Epithelial cell of esophagus (primary cell): ENCODE results near the gene RASGRP3.

ENCODE experiments used
- DNase-seq: peaks from one replicate; pipeline ENCODE4 v3.0.0; 2010; ENCODE audit warnings: low read depth
- H3K4me3 ChIP-seq: 2 replicates; pipeline ENCODE4 v1.5.1; 2011; ENCODE audit warnings: mild to moderate bottlenecking, low read length, control low read depth
- TF ChIP-seq, protein P1 (sequence below): IDR thresholded peaks from 2 replicates; pipeline ENCODE4 v1.5.1; 2011; ENCODE audit warnings: low read depth, mild to moderate bottlenecking, low read length, control low read depth, inconsistent platforms; ENCODE audit not compliant: insufficient read depth; ENCODE audit errors: missing control alignments

RASGRP3 gene

DNA sequence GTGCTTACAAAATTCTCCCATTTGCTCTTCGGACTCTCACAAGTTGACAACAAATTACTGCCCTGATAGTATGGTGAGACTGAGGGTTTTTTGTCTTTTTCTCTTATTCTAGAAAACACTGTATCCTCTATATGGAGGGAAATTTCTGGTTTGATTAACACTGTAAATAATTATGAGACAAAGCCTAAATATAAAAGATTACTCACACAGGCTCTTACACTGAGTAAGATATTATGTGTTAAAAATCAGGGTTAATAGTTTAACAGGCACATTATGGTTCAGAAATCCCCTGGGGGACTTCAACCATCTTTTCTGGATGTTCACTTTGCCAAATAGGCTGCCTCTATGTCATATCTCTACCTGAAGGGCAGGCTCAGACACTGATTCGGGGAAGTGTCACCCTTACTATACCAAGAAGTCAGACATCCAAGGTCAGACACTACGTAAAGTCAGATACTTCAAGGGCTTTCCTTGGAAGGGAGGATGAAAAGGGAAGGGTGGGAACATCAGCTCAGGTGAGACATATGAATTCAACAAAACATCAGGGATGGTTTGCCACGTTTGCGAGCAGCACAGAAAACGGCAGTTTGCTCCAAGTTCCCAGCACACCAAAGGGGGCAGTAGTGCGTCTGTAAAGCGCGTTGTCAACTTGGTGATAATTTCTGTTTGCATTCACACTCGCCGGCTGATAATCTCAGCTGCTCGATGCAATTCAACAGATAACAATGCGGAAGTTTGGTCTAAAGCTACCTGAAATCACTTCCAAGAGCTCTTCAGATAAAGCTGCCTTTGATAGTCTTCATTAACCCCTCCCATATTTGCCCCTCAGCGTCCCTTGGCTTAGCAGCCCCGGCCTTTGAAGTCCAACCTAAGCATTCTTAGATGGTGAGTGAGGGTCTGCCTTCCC lies 972 bp upstream of the RASGRP3 start:
- TF ChIP-seq, protein P1, sequence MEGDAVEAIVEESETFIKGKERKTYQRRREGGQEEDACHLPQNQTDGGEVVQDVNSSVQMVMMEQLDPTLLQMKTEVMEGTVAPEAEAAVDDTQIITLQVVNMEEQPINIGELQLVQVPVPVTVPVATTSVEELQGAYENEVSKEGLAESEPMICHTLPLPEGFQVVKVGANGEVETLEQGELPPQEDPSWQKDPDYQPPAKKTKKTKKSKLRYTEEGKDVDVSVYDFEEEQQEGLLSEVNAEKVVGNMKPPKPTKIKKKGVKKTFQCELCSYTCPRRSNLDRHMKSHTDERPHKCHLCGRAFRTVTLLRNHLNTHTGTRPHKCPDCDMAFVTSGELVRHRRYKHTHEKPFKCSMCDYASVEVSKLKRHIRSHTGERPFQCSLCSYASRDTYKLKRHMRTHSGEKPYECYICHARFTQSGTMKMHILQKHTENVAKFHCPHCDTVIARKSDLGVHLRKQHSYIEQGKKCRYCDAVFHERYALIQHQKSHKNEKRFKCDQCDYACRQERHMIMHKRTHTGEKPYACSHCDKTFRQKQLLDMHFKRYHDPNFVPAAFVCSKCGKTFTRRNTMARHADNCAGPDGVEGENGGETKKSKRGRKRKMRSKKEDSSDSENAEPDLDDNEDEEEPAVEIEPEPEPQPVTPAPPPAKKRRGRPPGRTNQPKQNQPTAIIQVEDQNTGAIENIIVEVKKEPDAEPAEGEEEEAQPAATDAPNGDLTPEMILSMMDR = peak; percentile 93
- DNase-seq = peak; percentile 92
- peak overlapping the region; percentile 85 for H3K4me3 ChIP-seq

DNA sequence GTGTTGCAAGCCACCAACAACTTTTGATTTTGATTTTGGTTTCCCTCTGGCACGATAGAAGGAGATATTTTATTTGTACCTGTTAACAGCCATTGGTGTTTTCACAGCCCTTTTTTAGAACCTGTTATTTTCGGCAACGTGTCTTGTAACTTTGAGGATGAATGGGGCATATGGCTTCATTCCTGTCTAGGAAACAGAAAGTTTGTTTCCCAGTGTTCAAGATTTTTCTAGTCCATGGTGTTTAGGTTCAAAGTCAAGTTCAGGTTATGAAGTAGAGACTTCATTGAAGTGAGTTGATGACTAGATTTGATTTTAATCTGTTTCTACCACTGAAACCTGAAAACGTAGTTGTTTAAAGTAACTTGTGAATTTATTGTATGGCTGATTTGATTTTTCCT lies 343 bp downstream of the RASGRP3 start:
- no peak for DNase-seq
- H3K4me3 ChIP-seq = peak overlapping the region; percentile 85
- TF ChIP-seq, protein P1 = no peak

DNA sequence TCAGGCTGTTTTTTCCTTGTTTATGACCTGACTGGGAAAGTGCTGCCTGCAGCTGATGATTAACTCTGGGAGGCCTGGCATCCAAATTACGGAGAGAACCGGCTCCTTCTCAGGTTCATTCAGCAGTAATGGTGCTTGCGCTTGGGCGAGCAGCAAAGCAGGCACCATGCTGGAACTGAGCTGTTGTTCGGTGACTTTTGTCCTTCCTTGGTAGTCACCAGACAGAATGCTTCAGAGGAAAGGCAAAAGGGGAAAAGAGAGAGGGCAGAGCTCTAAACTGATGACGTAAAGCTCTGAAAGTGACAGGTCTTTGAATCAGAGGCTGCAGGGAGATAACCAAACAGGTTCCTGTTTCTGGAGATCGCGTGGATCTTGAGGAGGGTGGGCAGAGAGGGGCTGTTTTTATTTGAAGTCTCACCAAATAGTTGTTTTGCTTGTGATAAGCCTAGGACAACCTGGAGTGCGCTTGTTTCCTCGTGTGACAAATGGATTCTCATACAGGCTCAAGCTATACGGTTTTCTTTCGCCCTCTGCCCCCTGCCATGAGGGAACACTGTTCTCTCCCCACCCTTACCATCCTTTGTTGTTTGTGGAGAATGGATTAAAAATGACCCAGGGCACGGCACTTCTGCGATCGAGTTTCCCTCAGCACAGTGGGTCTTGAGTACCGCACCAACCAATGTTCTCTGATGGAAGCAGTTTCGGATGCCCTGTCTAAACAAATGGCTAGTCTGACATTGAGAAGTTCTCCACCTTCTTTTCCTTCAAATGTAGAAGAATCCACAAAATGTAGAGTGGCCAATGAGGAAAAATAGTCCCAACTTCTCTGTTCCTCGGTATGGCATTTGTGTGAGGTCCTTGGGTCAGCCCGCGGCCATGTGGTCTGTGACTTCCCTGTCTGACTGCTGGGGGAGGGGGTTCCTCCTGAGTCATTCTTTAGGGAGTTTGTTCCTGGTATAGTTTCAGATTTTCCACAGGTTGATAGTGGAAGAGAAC lies 1.3 kb downstream of the RASGRP3 start:
- peak; percentile 1 for DNase-seq
- no peak overlapping the region for H3K4me3 ChIP-seq
- TF ChIP-seq, protein P1 = no peak

DNA sequence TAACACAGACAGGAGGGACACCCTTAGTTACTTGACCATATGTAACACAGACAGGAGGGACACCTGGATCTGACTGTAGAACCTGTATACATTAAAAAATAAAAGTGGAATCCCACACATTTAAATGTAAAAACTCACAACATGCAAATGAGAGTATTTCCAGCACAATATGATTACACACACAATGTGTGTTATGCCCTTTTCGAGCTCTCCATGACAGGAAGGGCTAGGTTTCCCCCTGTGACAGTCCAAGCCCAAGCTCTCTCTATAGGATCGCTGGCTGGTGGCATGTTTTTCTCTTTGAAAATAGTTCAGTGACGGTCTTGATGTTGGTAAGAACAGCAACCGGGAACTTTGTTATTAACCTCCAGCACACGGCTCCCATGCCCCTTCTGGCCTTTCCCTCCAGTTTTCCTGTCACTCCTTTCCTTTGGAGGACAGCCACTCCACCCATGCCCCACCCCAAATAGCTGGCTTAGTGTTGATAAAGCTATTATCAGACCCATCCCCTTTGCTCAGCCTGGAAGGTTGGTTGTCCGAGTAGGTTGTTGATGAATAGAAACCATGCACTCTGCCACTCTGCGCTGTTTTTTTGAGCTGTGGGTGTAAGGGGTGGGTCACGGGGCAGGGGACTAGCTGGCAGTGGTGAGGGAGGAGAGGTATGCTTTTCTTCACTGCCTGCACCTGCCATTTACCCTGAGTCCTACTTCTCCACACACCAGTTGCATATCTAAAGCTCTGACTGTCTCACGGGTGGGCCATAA lies 2.7 kb downstream of the RASGRP3 start:
- TF ChIP-seq, protein P1 = no peak
- no peak for DNase-seq
- no peak overlapping the region for H3K4me3 ChIP-seq

DNA sequence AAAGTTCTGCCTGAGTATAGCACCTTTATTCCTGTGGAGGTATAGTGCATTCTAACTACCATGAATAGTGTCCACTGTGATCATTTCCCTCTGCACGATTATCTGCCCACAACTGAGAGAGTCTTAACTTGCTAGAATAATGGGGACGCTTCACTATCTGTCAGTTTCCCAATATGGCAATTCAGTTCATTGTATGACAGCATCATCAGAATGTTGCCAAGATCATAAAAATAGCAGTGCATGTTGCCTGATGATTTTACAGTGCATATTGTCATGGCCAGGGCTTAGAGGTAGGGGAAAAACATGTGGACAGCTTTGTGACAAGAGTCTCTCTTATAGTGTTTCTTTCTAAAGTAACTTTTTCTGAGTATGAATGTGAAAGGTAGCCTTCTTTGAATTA lies 6.1 kb downstream of the RASGRP3 start:
- H3K4me3 ChIP-seq = no peak overlapping the region
- TF ChIP-seq, protein P1 = no peak
- no peak for DNase-seq

DNA sequence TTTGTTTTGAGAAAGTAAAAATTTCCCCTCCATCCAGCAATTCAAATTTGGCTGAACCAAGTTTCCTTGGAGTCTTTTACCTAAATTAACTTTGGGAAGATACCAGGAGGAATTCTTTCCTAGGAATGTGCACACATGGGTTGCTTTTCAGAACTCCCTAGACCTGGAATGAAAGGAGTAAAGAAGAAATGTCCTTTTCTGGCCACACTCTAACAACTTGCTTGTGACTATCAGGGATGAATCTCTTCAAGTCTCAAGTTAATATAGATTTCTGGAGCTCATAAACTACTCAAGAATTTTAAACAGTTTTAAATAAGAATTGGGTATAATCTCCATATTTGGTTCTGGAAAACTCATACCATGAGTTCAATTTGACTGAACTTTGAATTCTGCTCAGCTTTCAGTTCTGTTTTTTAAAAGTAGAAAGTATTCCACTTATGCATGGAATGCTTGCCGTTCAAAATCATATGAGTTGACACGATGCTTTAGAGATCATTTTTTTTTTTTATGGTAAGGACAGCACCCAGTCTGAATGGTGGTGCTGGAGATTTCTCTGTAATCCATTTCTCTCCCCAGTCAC lies 7.7 kb downstream of the RASGRP3 start:
- TF ChIP-seq, protein P1 = no peak
- no peak overlapping the region for H3K4me3 ChIP-seq
- no peak for DNase-seq
